NT2/D1 (cell line): Measurements from ENCODE around the gene AP5Z1.

Experiments used
- YY1 ChIP-seq: IDR thresholded peaks from 2 replicates; pipeline ENCODE4 v1.6.1; 2011; ENCODE audit not compliant: insufficient read length, insufficient read depth
- ZNF274 ChIP-seq: IDR thresholded peaks from 2 replicates; pipeline ENCODE4 v1.6.1; 2011; ENCODE audit warnings: mild to moderate bottlenecking, low read depth, low read length

- no peak for TF ChIP-seq YY1
- no peak for TF ChIP-seq ZNF274
Measured at GRCh38 chr7:4762121-4763055, 13.0 kb upstream of the AP5Z1 start.
